Adrenal gland (tissue), 5 donors: ENCODE results near the gene KDM4C.

ENCODE experiments used
- CTCF ChIP-seq, 6 experiments: fragments of 450-650 bp in 4 of 6; fragments of 200-600 bp in 2 of 6; sonication (generic) in 1 of 6; IDR thresholded peaks; 1 replicate in 5 of 6; 2 replicates in 1 of 6; pipeline versions ENCODE4 v1.5.1 to v1.8.0; 2016 to 2021; ENCODE audit warnings: antibody characterized with exemption in 6 of 6, mild to moderate bottlenecking in 2 of 6, moderate library complexity in 1 of 6
- POLR2A ChIP-seq, 2 donors: fragments of 450-650 bp; IDR thresholded peaks; one replicate each; pipeline ENCODE4 v1.6.1; 2017; ENCODE audit warnings: antibody characterized with exemption in 2 of 2, mild to moderate bottlenecking in 2 of 2, moderate library complexity in 1 of 2
- donor health status: DM: no; HTN: no; CAD: no.

DNA sequence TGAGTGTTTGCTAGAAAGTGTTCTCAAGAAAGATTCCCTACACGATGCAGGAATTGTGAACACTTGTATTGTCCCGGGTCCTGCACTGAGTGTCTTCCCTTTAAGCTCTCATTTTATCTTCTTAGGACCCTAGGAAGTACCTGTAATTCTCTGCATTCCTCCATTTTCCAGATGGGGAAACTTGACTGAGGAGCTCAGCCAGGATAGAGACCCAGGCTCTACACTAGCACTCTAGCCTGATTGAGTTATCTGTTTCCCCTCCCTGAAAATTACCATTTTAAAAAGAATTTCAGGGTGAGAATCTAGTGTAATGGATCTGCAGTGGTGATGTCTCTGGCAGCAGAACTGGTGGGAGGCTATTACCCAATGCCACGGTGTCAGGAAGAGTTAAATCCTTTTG is 453.9 kb downstream of the KDM4C start:
- no peak for TF ChIP-seq CTCF (IDR thresholded peaks at IDR 0.05)
- TF ChIP-seq POLR2A (IDR thresholded peaks at IDR 0.05): no peak
